Bone marrow (tissue), 2 donors: ENCODE data around the gene PCDH1.

ENCODE experiments used
- DNase-seq, 2 donors: peaks; one replicate each; lab custom pipeline; 2025; lab: John Stamatoyannopoulos, UW

PCDH1 gene

DNA sequence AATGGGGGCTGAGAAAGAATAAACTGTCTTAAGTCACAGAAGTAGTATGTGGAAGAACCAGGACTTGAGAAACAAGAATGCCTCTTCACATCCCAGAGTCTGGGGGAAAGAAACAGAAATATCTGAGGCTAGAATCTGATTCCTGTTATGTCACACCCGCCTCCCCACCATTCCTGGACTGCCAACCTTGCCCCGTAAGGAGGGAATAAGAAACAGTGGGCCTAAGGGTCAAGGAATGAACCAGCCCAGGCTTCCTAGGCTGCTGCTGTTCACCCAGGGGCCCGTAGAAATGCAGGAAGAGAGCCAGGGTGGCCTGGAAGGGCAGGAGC is 4.3 kb downstream of the PCDH1 start:
- DNase-seq = no peak

DNA sequence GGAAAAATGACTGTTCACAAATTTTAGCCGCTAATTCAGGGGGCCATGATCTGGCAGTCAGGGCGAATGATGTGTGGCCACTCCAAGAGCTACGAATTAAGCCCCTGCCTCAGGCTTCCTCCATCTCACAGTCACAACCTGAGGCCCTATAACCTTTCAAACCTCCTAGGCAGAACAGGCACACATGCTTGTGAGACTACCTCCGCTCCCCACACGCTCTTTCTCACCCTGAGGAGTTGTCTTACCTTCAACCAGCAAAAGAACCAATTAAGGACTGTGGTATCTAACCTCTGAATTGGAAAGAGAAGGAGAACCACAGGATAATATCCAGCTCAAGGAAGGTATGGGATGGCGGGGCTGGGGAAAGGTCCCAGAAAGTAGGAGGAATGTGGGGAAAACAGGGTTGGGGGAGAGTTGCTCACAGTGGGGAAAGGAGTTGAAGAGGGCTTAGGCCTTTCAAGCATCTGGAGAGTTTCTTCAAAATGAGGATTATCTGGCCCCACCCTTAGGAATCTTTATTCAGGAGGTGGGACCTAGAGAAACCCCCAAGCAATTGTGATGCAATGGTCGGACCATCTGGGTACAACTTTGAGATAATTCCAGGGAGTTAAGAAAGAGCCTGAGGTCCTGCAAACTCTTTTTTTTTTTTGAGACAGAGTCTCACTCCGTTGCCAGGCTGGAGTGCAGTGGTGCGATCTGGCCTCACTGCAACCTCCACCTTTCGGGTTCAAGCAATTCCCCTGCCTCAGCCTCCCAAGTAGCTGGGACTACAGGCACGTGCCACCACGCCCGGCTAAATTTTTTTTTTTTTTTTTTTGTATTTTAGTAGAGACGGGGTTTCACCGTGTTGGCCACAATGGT is 5.5 kb downstream of the PCDH1 start:
- DNase-seq = no peak

DNA sequence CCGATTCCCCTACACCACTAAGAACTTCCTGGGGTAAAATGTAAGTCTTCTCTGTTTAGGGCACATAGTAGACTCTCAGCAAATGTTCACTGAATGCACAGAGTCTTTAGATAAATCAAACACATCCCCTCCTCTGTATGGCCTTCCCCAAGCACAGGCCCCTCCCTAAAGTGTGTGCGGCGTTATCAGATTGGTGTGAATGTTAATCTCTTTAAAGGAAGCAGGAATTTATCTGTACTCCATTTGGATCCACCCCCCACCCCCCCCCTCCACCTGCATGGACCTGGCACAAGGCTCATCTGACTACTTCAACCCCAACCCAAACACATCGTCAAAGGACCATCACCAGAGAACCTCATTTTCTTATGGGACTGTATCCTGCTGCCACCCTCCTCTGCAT is 6.3 kb downstream of the PCDH1 start:
- DNase-seq = no peak

DNA sequence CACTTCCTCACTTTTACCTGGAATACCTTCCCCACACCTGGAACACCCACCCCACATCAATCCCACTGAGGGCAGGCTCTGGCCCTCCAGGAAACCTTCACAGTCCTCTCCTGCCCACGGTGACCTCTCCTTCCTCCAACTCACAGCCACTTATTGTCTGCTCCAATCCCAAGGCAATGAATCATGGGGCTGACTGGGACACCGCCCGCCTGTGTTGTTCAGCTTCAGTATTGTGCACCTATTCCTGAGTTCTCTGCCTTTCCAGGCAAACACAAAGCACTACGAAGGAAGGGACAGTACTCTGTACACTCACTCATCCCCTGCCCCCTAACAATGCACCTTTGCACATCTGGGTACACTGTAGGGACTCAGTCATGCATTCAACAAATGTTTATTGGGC is 7.3 kb downstream of the PCDH1 start:
- DNase-seq = no peak

- no peak for DNase-seq
Observed at GRCh38 chr5:141870228-141870627, 8.0 kb downstream of the PCDH1 start.

- DNase-seq = no peak
Observed at GRCh38 chr5:141869514-141869913, 8.7 kb downstream of the PCDH1 start.

DNA sequence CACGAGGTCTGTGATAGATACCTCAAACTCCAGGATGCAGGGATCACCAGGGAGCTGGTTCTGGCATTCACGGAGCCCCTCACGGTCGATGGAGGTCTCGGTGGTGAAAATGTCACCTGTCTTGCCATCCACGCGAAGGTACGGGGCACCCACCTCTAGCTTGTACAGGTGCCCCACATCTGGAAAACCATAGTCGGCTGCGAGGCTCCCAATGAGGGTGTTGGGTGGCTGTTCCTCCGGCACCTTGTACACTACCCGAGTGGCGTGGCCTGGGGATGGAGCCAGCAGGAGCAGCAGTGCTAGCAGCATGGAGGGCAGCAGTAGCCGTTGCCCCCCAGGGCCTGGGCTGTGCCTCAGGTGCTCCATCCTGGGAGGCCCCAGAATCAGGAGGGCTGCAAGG is 9.2 kb downstream of the PCDH1 start:
- no peak for DNase-seq

GRCh38 chr5:141868541-141868940 is 9.7 kb downstream of the PCDH1 start:
- DNase-seq = no peak

DNA sequence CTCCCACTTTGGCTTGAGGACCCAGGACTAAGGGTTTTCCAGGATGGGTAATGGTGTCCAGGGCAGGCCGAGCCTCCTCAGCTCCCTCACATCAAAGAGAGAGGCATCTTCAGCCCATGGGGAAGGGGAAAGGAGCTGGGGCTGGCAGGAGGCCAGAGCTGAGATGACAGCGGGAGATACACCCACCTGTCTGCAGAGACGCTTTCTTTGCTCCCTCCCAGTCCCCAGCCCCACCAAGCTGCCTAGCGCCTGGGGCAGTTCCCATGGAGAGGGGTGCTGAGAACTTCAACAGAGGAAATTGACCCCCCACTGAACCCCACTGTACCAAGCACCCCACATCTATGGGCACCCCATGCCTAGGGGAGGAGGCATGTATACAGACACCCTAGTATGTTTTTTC is 10.6 kb downstream of the PCDH1 start:
- DNase-seq = no peak

DNA sequence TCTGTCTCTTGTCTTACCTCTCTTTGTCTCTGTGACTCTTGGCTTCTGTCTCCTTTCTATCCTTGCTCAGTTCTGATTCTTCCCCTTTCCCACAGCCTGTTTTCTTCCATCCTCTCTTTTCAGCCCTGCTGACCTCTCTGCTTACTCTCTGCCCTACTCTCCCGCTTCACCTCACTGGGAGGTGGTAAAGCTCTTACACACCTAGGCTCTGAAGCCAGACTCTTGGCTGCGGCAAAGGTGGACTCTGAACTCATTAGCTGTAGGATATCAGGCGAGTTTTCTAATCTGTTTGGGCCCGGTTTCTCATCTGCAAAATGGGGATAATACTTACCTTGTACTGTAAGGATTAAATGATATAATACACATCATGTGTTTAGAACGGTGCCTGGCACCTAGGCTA is 11.1 kb downstream of the PCDH1 start:
- no peak for DNase-seq

DNA sequence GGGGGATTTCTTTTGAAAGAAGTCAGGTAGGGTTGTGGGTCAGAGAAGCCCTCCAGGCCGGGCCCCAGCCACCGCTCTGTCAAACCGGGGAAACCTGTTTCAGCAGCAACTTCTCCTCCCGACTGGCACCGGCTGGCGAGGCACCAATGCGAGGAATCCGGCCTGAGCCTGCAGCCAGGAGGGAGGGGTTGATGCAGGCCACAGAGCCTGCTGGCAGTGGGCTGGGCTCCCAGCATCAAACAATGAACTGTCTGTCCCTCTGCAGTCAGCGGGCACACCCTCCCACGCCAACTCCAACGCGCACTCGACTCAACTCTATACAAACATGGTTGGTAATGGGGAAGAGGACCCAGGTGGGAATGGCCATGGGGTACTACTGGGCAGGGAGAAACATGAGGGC is 12.1 kb downstream of the PCDH1 start:
- DNase-seq = no peak

DNA sequence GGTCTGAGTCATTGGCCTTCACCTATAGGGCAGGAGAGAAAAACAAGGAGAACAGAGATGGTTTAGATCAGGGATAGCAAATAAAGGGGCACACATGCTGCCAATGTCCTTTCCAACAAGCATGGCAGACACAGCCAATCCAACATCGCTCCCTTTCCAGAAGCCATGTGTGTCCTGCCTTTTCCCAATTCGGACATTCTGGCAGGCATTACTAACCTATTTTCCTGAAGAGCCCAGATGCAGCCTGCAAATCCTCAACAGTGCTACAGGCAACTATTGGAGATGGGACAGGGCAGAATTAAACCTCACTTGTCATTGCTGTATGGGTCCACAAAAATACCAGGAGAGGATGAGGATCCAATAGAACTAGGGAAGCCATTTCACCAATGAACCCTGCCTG is 12.8 kb downstream of the PCDH1 start:
- DNase-seq = no peak

DNA sequence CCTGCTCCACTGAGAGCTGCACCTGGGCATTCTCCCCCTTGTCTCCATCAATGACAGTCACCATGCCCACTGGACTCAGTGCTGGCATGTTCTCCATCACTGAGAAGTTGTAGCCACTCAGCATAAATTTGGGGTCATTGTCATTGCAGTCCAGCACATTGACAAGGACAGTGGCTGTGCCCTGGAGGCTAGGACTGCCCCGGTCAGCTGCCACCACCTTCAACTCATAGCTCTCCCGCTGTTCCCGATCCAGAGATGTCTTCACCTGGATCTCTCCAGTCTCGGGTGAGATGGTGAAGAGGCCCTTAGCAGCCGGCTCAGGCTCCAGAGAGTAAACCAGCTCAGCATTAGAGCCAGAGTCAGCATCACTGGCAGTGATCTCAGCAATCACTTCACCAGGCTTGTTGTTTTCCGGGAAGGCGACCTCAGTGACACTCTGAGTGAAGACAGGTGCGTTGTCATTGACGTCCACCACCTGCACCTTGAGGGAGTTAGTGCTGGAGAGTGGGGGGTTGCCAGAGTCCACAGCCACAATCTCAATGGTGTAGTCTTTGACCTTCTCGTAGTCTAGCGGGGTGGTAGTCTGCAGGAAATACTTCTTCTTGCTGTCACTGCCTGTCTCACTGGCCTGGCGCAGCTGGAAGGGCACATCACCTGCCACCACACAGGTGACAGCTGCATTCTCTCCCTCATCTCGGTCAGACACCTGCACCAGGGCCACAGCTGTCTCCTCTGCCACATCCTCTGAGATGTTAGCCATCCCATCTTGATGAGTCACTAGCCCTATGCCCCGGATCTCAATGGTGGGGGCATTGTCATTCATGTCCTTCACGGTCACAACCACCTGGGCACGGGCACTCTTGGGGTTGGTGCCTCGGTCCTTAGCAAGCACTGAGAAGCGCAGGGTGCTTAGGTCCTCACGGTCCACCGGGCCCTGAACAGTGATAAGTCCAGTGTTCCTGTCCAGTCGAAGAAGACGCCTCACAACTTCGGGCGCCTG is 13.5 kb downstream of the PCDH1 start:
- no peak for DNase-seq

GRCh38 chr5:141863569-141864178 is 14.5 kb downstream of the PCDH1 start:
- DNase-seq = no peak

DNA sequence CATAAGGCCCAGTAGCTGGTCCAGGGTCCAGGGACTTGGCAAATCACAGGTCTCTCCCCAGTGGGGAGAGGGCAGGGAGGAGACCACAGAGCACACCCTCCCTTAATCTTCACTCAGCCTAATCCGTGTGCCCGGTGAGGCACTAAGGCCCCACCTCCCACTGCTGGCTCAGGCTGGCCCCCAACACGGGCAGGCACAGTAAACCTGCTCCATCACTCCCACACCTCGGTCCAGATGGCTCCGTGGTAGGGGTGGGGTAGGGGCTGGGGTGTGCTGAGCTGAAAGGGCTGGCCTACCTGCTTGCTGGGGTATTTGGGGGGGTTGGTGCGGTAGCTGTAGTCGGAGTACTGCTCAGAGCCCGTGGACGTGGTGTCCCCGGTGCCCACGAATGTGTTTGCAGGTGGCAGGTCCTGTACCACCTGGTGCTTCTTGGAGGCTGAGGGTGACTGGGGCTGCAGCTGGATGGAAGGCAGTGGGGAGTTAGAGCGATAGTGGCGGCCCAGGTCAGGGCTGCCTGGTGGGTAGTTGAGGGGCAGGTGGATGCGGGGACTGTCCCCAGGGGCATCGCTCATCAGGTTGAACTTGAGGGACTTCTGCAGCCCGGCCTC is 15.2 kb downstream of the PCDH1 start:
- DNase-seq = no peak

DNA sequence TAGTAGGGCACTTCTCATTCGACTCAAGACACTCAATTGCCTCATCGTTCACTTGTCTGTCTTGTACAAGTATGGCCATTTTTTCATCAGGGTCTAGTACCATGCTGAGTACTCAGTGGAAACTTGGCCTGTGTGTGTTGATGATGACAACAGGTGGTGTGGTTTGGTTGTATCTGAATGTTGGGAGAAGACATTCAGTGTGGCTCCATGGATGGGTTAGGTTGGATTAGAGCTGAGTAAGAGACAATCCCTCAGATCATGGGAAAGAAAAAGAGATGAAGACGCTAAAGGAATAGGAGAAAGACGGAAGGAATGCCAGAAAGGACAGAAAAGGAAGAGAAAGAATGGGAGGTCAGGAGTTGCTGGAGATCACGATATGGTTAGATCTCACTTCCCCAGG is 17.0 kb downstream of the PCDH1 start:
- no peak for DNase-seq

DNA sequence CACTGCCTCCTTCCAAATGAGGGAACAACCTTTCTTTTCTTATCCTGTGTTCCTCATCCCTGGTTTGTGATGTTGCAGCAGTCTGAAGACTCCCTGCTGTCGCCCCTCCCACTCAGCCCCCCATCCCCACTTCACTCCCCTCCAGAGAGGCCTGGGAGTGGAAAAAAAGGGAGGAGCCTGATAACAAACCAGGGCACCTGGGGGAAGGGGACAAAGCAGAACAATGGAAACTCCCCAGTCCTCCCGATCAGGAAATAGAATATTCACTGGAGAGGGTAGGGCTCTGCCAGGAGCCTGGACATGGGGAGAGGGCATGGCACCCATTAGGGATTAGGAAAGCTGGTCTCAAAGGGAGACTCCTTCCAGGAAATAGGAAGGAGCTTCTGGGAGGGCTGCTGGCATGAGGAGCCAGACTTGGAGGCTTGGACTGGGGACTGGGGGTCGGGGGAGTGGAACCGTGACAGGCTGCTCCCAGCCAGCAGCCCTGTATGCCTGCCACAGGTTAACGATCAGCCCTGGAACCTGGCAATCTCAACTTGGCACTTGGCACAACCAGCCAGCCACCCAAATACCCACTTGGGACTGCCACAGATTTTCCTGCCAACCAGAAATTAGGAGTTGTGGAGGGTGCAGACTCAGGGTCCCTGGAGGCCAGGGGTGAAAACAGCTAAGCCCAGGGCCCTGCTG is 20.0 kb downstream of the PCDH1 start:
- no peak for DNase-seq

DNA sequence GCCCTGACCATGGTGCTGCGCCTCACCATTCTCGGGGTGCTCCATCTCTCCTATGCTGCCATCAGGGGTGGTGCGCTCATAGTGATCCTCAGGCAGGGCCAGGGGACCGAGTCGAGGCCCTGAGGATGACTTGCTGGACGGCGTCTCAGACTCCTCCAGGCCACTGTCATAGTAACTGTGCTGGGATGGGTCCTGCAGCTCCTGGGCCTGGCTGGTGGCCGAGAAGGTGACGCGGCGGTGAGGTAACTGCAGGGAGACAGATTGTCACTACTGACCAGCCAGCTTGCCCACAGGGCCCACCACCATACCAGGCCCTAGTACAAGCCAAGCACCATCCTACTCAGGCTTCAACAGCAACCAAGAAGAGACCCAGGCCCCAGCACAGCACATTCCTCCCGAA is 21.0 kb downstream of the PCDH1 start:
- no peak for DNase-seq

GRCh38 chr5:141856037-141856790 is 22.0 kb downstream of the PCDH1 start:
- DNase-seq = no peak

DNA sequence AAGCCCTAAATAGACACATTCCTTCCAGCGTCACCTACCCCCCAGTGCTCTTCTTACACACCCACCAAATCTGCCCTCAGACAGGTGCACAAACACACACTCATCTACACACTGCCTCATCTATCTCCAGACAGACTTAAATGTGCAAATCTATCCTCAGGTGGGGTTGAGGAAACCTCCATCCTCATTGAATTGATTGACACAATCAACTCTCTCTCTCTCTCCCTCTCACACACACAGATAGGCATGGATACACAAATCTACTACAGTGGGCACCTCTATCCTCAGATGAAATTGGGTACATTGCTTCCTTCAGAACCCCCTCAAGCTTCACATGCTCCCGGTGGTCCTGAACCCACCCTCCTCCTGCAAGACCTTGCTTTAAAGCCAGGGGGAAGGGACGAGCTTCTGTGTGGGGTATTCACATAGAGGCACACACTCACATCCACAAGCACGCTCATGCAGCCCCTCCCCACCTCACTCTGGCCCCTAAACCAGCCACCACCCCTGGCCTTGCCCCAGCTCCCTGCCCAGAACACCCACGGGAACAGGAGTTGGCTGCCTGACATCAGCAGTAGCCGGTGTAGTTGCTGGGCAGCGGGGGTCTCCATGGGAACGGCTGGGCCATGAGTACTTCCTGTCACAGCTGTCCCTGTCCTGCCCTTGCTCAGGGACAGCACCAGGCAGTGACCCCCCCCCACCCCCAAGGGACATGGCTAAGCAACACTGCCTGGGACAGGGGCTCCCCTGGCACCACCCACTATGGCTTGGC is 22.8 kb downstream of the PCDH1 start:
- DNase-seq = no peak
